Fibroblast of lung (primary cell): Measurements from ENCODE around the gene BRD1.

Experiments used
- CTCF ChIP-seq, 2 donors: IDR thresholded peaks in 1 of 2; conservative IDR thresholded peaks in 1 of 2; 1 replicate in 1 of 2; 2 replicates in 1 of 2; pipeline ENCODE4 v1.5.1; 2011 to 2012; ENCODE audit warnings: low read length in 2 of 2, control low read depth in 1 of 2, inconsistent platforms in 1 of 2, low read depth in 1 of 2, mild to moderate bottlenecking in 1 of 2
- EZH2 ChIP-seq: IDR thresholded peaks from 2 replicates; pipeline ENCODE4 v1.5.1; 2012; ENCODE audit warnings: low read length, control low read depth, mild to moderate bottlenecking; ENCODE audit errors: missing control alignments

- TF ChIP-seq EZH2 (no peak), CTCF (conservative IDR thresholded peaks at IDR 0.05 in 1 of 2, IDR thresholded peaks at IDR 0.05 in 1 of 2; ENCODE audit: low read depth in 1 of 2, low read length in 2 of 2) (no peak)
Observed at GRCh38 chr22:49866646-49867045, 39.0 kb upstream of the BRD1 start.
